ENCODE data around the gene SSR1.
"Not testable (repeated sequence)": the region's sequence is repeated elsewhere in the genome, so short reads cannot be mapped to it uniquely, and the experiment has no call there.

Gene SSR1

DNA sequence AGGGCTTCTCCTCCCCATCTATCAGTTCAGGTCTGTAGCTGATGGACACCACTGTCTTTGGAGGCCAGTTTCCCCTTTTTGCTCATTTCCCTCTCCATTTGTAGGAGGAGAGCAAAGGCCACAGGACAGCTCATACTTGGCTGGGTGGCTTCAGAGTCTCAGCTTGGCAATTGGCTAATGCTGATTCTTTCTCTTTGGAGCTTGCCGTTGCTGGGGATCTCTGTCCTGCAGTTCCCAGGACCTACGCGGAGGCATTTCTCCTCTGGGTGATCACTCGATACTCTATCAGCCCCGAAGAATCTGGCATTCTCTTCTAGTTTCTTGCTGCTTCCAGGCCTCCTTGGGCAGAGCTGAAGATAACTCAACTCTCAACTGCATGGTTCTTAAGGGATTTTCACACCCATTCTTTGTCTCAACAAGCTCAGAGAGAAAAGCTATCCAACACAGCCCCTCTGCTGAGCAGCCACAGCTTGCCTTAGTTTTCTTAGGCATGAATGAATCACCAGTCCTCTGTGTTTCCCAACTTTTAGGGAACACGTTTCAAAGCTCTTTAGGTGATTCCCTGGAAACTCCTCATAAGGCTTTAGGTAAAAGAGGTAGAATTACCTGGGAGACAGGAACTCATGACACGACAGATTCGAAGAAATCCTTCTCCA lies 19.2 kb upstream of the SSR1 start:
- DNase-seq (ENCODE audit: low spot score in 2 of 2) (no peak), ATAC-seq (ENCODE audit: low read depth) (no peak)
- no peak overlapping the region for H3K4me3 Mint-ChIP-seq
- no peaks in the 10 kb centered on the region for H3K9me3 Mint-ChIP-seq
- H3K4me1 Mint-ChIP-seq, result peaks cover 2% of the 10 kb centered on the region
- no peak overlapping the region for H3K27ac Mint-ChIP-seq
- no peaks in the 10 kb centered on the region for H3K36me3 Mint-ChIP-seq
- peaks cover 3% of the 10 kb centered on the region for H3K27me3 Mint-ChIP-seq

DNA sequence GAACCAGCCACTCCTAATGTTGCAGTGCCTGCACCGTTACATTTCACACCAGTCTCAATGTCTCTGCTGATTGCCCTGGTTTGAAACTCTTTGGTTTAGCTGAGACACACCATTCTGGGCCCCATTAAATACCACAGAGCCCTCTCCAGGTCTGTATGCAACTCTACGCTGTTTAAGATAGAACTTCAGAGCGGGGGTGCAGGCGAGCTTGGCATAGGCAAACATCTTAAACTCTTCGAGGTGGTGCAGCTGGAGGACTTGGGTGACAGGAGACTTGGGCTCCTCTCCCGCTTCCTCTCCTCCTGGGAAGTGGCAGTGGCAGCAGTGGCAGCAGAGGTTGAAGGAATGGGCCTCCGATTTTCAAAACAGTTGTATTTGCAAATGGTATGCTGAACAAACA lies 18.5 kb upstream of the SSR1 start:
- ATAC-seq (ENCODE audit: low read depth), result no peak
- H3K4me1 Mint-ChIP-seq, result peaks cover 2% of the 10 kb centered on the region
- H3K4me3 Mint-ChIP-seq, result no peak overlapping the region
- no peaks in the 10 kb centered on the region for H3K36me3 Mint-ChIP-seq
- DNase-seq (ENCODE audit: low spot score in 2 of 2), result no peak
- peaks cover 3% of the 10 kb centered on the region for H3K27me3 Mint-ChIP-seq
- no peaks in the 10 kb centered on the region for H3K9me3 Mint-ChIP-seq
- H3K27ac Mint-ChIP-seq, result no peak overlapping the region

DNA sequence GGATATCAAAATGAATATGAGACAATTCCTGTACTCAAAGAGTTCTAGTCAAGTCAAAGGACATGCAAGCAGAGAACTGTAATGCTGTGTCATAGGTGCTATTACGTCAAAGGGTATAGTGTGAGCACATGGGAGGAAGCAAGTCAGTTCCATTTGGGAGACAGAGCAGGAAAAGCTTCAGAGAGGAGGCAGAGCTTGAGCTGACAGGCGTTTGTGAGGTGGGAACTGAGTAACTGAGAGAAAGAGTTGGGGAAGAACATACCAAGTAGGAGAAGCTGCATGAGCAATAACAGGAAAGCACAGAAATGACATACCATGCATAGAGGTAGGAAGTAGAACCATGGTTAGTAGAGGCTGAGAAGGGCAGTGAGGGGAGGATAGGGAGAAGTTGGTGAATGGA lies 15.2 kb upstream of the SSR1 start:
- no peak for ATAC-seq (ENCODE audit: low read depth)
- peaks cover 14% of the 10 kb centered on the region for H3K4me1 Mint-ChIP-seq

DNA sequence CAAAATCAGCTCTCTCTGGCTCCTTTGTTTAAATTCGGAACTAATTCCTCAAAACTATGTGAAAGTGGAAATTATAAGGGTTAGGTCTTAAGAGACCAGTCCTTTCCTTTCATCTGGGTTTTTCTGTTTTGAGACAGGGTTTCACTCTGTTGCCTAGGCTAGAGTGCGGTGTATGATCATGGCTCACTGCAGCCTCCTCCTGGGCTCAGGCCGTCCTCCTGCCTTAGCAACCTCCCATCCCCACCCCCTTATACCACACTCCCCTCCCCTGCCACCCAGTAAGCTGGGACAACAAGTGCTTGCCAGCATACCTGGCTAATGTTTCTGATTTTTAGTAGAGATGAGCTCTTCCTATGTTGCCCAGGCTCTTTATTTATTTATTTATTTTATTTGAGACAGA lies 12.8 kb upstream of the SSR1 start:
- no peak for DNase-seq (ENCODE audit: low spot score in 2 of 2)
- Mint-ChIP-seq H3K36me3 (no peaks in the 10 kb centered on the region), H3K9me3 (no peaks in the 10 kb centered on the region), H3K4me3 (no peak overlapping the region), H3K27me3 (peaks cover 4% of the 10 kb centered on the region), H3K27ac (no peak overlapping the region), H3K4me1 (peaks cover 14% of the 10 kb centered on the region)
- ATAC-seq (ENCODE audit: low read depth), result no peak

More for the DNA sequence above, 15.2 kb upstream of the SSR1 start:
- H3K4me3 Mint-ChIP-seq, result no peak overlapping the region
- no peaks in the 10 kb centered on the region for H3K9me3 Mint-ChIP-seq
- H3K27me3 Mint-ChIP-seq, result peaks cover 3% of the 10 kb centered on the region
- no peak for DNase-seq (ENCODE audit: low spot score in 2 of 2)
- no peak overlapping the region for H3K27ac Mint-ChIP-seq
- no peaks in the 10 kb centered on the region for H3K36me3 Mint-ChIP-seq

DNA sequence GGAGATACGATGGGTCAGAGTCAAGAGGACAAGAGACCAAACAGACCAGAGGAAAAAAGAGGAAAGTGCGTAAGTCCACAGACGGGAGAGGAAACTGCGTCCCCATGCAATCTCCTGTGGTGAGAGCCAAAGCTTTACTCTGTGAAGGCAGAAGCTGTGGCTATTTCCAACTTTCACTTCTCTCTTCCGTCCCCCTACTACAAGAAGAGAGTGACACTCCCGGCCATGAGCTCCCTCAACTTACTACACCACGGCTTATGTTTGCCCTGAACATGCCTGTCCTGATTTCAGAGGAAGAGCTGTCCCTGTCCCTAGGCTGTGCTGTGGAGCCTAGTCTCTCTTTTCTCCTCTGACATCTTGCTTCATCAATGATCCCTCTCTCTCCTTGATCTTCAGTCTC lies 11.5 kb upstream of the SSR1 start:
- ATAC-seq (ENCODE audit: low read depth), result peak; percentile 98
- Mint-ChIP-seq H3K36me3 (no peaks in the 10 kb centered on the region), H3K27me3 (peaks cover 4% of the 10 kb centered on the region), H3K4me1 (peaks cover 14% of the 10 kb centered on the region), H3K4me3 (peak overlapping the region; percentile 8), H3K9me3 (no peaks in the 10 kb centered on the region), H3K27ac (peak overlapping the region; percentile 46)
- peak in 1 of 2 donors; percentile 34 for DNase-seq (ENCODE audit: low spot score in 2 of 2)

DNA sequence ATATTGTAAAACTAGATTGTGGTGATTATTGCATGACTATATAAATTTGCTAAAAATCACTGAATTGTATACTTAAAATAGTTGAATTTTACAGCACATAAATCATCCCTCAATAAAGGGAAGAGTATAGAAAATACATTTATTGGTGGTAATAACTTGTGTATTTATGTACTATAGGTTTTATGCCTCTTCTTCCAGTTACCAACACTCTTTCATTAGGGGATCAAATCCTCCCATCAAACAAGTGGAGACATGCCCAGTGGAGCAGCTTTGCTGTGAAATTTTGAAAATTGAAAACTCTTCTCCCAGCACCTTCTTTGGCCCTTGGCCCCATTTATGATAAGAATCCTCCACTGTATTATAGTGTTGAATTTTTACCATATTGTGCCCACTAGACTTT lies 10.1 kb upstream of the SSR1 start:
- H3K36me3 Mint-ChIP-seq, result no peaks in the 10 kb centered on the region
- DNase-seq (ENCODE audit: low spot score in 2 of 2), result no peak
- H3K4me3 Mint-ChIP-seq, result no peak overlapping the region
- no peak for ATAC-seq (ENCODE audit: low read depth)
- peaks cover 3% of the 10 kb centered on the region for H3K27me3 Mint-ChIP-seq
- H3K9me3 Mint-ChIP-seq, result no peaks in the 10 kb centered on the region
- H3K27ac Mint-ChIP-seq, result no peak overlapping the region
- H3K4me1 Mint-ChIP-seq, result peaks cover 12% of the 10 kb centered on the region

DNA sequence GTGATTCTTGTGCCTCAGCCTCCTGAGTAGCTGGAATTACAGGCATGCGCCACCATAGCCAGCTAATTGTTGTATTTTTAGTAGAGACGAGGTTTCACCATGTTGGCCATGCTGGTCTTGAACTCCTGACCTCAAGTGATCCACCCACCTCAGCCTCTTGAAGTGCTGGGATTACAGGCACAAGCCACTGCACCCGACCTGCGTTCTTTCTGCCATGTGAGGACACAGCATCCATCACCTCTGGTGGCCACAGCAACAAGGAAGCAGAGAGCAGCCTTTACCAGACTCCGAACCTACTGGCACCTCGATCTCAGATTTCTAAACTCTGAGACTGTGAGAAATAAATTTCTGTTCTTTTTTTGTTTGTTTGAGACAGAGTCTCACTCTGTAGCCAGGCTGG lies 8.9 kb upstream of the SSR1 start:
- not testable (repeated sequence) for H3K4me3 Mint-ChIP-seq; H3K9me3 Mint-ChIP-seq; ATAC-seq (ENCODE audit: low read depth); H3K27me3 Mint-ChIP-seq; H3K27ac Mint-ChIP-seq; H3K36me3 Mint-ChIP-seq; DNase-seq (ENCODE audit: low spot score in 2 of 2)
- peaks cover 12% of the 10 kb centered on the region for H3K4me1 Mint-ChIP-seq

DNA sequence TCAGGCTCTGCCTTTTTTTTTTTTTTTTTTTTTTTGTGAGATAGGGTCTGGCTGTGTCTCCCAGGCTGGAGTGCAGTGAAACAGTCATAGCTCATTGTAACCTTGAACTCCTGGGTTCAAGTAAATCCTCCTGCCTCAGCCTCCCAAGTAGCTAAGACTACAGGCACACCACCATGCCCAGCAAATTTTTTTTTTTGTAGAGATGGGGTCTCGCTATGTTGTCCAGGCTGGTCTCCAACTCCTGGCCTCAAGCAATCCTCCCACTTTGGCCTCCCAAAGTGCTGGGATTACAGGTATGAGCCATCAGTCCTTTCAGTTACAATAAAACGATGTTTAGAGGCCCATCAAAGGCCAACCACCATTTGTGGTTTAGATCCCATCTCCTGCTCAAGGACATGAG lies 6.4 kb upstream of the SSR1 start:
- H3K27me3 Mint-ChIP-seq; H3K36me3 Mint-ChIP-seq; DNase-seq (ENCODE audit: low spot score in 2 of 2); H3K4me3 Mint-ChIP-seq; ATAC-seq (ENCODE audit: low read depth); H3K4me1 Mint-ChIP-seq; H3K27ac Mint-ChIP-seq; H3K9me3 Mint-ChIP-seq: not testable (repeated sequence)

DNA sequence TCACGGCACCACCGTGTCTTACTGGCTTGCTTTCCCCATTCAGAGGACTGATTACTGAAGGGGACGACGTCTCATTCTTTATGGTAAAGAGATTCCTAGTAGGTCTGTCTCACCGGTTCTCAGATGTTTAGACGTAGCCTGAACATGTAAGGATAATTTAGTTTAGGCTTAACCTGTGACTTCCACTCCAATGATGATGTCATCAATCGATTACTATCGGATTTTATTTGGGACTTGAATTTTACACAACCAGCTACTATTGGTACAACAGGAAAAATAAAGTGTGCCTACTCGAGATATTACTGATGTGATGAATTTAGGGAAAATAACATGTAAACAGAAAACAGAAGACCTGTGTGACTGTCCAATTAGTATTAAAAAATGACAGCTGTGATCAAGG lies 4.5 kb upstream of the SSR1 start:
- Mint-ChIP-seq H3K27me3 (peaks cover 3% of the 10 kb centered on the region), H3K27ac (no peak overlapping the region), H3K9me3 (no peaks in the 10 kb centered on the region), H3K4me1 (no peaks in the 10 kb centered on the region), H3K36me3 (no peaks in the 10 kb centered on the region), H3K4me3 (no peak overlapping the region)
- ATAC-seq (ENCODE audit: low read depth), result no peak
- DNase-seq (ENCODE audit: low spot score in 2 of 2), result no peak

DNA sequence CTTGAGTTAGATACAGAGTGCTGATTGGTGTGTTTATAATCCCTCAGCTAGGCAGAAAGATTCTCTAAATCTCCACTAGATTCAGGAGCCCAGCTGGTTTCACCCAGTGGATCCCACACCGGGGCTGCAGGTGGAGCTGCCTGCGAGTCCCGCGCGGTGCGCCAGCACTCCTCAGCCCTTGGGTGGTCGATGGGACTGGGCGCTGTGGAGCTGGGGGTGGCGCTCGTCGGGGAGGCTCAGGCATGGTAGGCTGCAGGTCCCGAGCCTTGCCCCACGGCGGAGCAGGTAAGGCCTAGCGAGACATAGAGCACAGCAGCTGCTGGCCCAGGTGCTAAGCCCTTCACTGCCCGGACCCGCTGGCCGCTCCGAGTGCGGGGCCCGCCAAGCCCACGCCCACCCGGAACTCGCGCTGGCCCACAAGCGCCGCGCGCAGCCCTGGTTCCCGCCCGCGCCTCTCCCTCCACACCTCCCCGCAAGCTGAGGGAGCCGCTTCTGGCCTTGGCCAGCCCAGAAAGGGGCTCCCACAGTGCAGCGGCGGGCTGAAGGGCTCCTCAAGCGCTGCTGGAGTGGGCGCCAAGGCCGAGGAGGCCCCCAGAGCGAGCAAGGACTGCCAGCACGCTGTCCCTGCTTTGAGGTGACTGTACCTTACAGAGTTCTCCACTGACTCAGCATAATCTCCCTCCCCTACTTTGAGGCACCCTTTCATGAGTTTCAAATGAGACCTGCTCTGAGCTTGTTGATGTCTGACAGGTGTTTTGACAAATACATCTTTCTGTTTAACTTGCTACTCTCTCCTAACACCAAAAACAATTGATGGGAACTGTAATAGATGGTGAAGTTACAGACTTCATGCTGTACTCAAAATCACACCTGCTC lies 3.9 kb upstream of the SSR1 start:
- no peak for ATAC-seq (ENCODE audit: low read depth)
- DNase-seq (ENCODE audit: low spot score in 2 of 2), result no peak
- Mint-ChIP-seq H3K27ac (no peak overlapping the region), H3K9me3 (no peaks in the 10 kb centered on the region), H3K4me3 (no peak overlapping the region), H3K27me3 (peaks cover 3% of the 10 kb centered on the region), H3K36me3 (no peaks in the 10 kb centered on the region), H3K4me1 (peaks cover 4% of the 10 kb centered on the region)

DNA sequence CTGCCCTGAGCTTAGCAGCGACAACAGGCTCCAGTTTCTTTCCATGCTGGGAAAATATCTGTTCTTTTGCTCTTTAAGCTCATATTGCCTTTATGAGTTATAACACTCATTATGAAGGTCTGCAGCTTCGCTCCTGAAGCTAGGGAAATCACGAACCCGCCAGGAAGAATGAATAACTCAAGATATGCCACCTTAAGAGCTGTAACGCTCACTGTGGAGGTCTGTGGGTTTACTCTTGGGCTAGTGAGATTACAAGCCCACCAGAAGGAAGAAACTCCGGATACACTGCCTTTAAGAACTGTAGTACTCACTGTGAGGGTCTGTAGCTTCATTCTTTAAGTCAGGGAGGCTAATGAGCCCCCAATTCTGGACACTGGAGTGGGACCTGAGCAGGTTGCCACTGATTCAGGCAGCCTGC lies 3.0 kb upstream of the SSR1 start:
- no peak for ATAC-seq (ENCODE audit: low read depth)
- DNase-seq (ENCODE audit: low spot score in 2 of 2), result no peak
- Mint-ChIP-seq H3K4me1 (peaks cover 8% of the 10 kb centered on the region), H3K9me3 (no peaks in the 10 kb centered on the region), H3K36me3 (no peaks in the 10 kb centered on the region), H3K4me3 (no peak overlapping the region), H3K27me3 (peaks cover 3% of the 10 kb centered on the region), H3K27ac (no peak overlapping the region)

DNA sequence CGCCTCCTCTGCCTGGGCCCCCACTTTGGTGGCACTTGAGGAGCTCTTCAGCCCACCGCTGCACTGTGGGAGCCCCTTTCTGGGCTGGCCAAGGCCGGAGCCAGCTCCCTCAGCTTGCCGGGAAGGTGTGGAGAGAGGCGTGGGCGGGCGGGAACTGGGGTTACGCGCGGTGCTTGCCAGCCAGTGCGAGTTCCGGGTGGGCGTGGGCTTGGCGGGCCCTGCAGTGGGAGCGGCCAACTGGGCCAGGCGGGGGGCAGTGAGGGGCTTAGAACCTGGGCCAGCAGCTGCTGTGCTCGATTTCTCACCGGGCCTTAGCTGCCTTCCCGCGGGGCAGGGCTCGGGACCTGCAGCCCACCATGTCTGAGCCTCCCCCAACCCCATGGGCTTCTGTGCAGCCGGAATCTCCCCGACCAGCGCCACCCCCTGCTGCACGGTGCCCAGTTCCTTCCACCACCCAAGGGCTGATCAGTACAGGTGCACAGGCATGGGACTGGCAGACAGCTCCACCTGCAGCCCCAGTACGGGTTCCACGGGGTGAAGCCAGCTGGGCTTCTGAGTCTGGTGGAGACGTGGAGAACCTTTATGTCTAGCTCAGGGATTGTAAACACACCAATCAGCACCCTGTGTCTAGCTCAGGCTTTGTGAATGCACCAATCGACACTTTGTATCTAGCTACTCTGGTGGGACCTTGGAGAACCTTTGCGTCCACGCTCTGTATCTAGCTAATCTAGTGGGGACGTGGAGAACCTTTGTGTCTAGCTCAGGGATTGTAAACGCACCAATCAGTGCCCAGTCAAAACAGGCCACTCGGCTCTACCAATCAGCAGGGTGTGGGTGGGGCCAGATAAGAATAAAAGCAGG lies 2.3 kb upstream of the SSR1 start:
- not testable (repeated sequence) for DNase-seq (ENCODE audit: low spot score in 2 of 2); H3K4me1 Mint-ChIP-seq; H3K4me3 Mint-ChIP-seq; H3K27ac Mint-ChIP-seq; H3K9me3 Mint-ChIP-seq; ATAC-seq (ENCODE audit: low read depth); H3K27me3 Mint-ChIP-seq; H3K36me3 Mint-ChIP-seq

DNA sequence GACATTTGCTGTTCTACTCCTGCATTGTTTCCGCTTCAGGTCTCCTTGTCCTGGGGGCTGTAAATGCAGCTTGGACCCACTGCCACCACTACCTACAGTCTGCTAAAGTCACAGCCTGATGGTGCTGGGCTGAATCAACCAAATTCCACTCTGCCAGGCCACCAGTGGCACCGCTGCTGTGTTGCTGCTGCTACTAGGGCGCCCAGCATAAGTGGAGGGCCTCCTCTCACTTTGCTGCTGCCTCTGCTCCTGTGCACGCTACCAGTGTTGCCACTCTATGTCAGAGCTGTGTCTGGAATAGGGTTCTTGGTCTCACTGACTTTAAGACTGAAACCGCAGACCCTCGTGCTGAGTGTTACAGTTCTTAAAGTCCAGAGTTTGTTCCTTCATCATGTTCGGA lies 1.4 kb upstream of the SSR1 start:
- no peak for ATAC-seq (ENCODE audit: low read depth)
- H3K4me3 Mint-ChIP-seq, result no peak overlapping the region
- peaks cover 10% of the 10 kb centered on the region for H3K4me1 Mint-ChIP-seq
- peaks cover 1% of the 10 kb centered on the region for H3K27me3 Mint-ChIP-seq
- H3K9me3 Mint-ChIP-seq, result no peaks in the 10 kb centered on the region
- DNase-seq (ENCODE audit: low spot score in 2 of 2), result no peak
- no peak overlapping the region for H3K27ac Mint-ChIP-seq
- peaks cover 4% of the 10 kb centered on the region for H3K36me3 Mint-ChIP-seq

Data from memory B cell (primary cell).